HCT116 (cell line): Measurements from ENCODE around the gene SORBS1. TPM values are rescaled to one million over a fixed set of nuclear protein-coding genes. Genes with fewer than 3 reads are reported as not detected.

Experiments used
- ATAC-seq: fragments of 200-7000 bp; cut with Tn5 transposase; 2 replicates; pipeline ENCODE4 v1.9.1; 2020; ENCODE audit warnings: mild to moderate bottlenecking, moderate library complexity
- BruUV-seq: library from RNA; stranded (reverse); fragments of 400-500 nt; replicated peaks from 2 replicates; lab custom pipeline; 2021; lab: Mats Ljungman, UMichigan
- CTCF ChIA-PET: fragments of 300-600 bp; sonication (Branson Sonifier 250); formaldehyde crosslinking; loops from one replicate; lab custom pipeline; 2021; ENCODE audit warnings: antibody characterized with exemption; lab: Charles Lee
- POLR2A ChIA-PET: fragments of 300-600, 350-600 bp; sonication (Branson Sonifier 250); formaldehyde crosslinking; loops from one replicate; lab custom pipeline; 2021; ENCODE audit warnings: antibody characterized with exemption; lab: Charles Lee
- RAD21 ChIA-PET, 2 experiments: fragments of 300-600 bp; sonication (Branson Sonifier 250); formaldehyde crosslinking; loops; one replicate each; lab custom pipeline; 2023; ENCODE audit warnings: low total read pairs in 2 of 2; ENCODE audit not compliant: uncharacterized antibody in 2 of 2, unreplicated experiment in 2 of 2, low non-redundant PET in 1 of 2; lab: Charles Lee
- DNase-seq: peaks from one replicate; pipeline ENCODE4 v3.0.0-alpha.2; 2010; ENCODE audit warnings: low read depth, low spot score
- H2AFZ ChIP-seq: fragments of 200-600 bp; shearing (Covaris generic), sonication (generic); 2 replicates; pipeline ENCODE4 v1.6.1; 2017; ENCODE audit warnings: low read depth, mixed run types, mixed read lengths, antibody characterized with exemption, low read length; ENCODE audit not compliant: poor library complexity, severe bottlenecking
- H3K27ac ChIP-seq: 2 replicates; pipeline ENCODE4 v1.5.1; 2012; ENCODE audit warnings: low read depth, low read length
- H3K27me3 ChIP-seq: fragments of 200-600 bp; sonication (generic); 2 replicates; pipeline ENCODE4 v1.6.1; 2016; ENCODE audit warnings: mixed run types, low read length, mixed read lengths; ENCODE audit not compliant: insufficient read depth
- H3K36me3 ChIP-seq, 2 experiments: fragments of 200-500 bp in 1 of 2; fragments of 200-600 bp in 1 of 2; sonication (Bioruptor generic) in 1 of 2; sonication (generic) in 1 of 2; 2 replicates each; pipeline versions ENCODE4 v1.5.1 to v1.6.1; 2014 to 2016; ENCODE audit warnings: low read length in 2 of 2, inconsistent platforms in 1 of 2, mixed read lengths in 1 of 2, mixed run types in 1 of 2; ENCODE audit not compliant: insufficient read depth in 2 of 2, control insufficient read depth in 1 of 2
- H3K4me1 ChIP-seq, 2 experiments: fragments of 200-600 bp in 1 of 2; sonication (generic) in 1 of 2; 2 replicates each; pipeline versions ENCODE4 v1.5.1 to v1.6.1; 2012 to 2017; ENCODE audit warnings: low read length in 2 of 2, inconsistent platforms in 1 of 2, mild to moderate bottlenecking in 1 of 2, mixed read lengths in 1 of 2, mixed run types in 1 of 2, moderate library complexity in 1 of 2; ENCODE audit not compliant: insufficient read depth in 2 of 2, control insufficient read depth in 1 of 2
- H3K4me2 ChIP-seq: fragments of 200-600 bp; sonication (generic); 2 replicates; pipeline ENCODE4 v1.6.1; 2017; ENCODE audit warnings: mixed run types, low read length, mixed read lengths
- H3K4me3 ChIP-seq, 2 experiments: fragments of 200-600 bp in 1 of 2; sonication (generic) in 1 of 2; replicated peaks in 1 of 2; 2 replicates each; pipeline ENCODE4 v1.5.1; 2011 to 2016; ENCODE audit warnings: low read length in 2 of 2, control low read depth in 1 of 2, low read depth in 1 of 2, mild to moderate bottlenecking in 1 of 2, mixed read lengths in 1 of 2, mixed run types in 1 of 2
- H3K79me2 ChIP-seq: fragments of 200-600 bp; sonication (generic); 2 replicates; pipeline ENCODE4 v1.6.1; 2017; ENCODE audit warnings: mild to moderate bottlenecking, mixed run types, low read length, moderate library complexity, mixed read lengths; ENCODE audit not compliant: insufficient read depth
- H3K9ac ChIP-seq: fragments of 200-600 bp; sonication (generic); 2 replicates; pipeline ENCODE4 v1.6.1; 2016; ENCODE audit warnings: low read length, mixed read lengths
- H3K9me2 ChIP-seq: fragments of 200-600 bp; sonication (generic), shearing (Covaris generic); 2 replicates; pipeline ENCODE4 v1.6.1; 2017; ENCODE audit warnings: mixed run types, mild to moderate bottlenecking, moderate library complexity; ENCODE audit not compliant: insufficient read depth
- H3K9me3 ChIP-seq, 2 experiments: fragments of 200-500 bp in 1 of 2; fragments of 200-600 bp in 1 of 2; sonication (Bioruptor generic) in 1 of 2; sonication (generic) in 1 of 2; 2 replicates each; pipeline ENCODE4 v1.6.1; 2014 to 2017; ENCODE audit warnings: low read length in 2 of 2, mixed read lengths in 2 of 2, inconsistent platforms in 1 of 2, low read depth in 1 of 2, mild to moderate bottlenecking in 1 of 2, mixed run types in 1 of 2, moderate library complexity in 1 of 2; ENCODE audit not compliant: control insufficient read depth in 1 of 2, insufficient read depth in 1 of 2
- H4K20me1 ChIP-seq: fragments of 200-600 bp; sonication (generic), shearing (Covaris generic); 2 replicates; pipeline ENCODE4 v1.6.1; 2017; ENCODE audit warnings: mixed run types, mild to moderate bottlenecking, moderate library complexity; ENCODE audit not compliant: insufficient read depth
- CEBPB ChIP-seq: IDR thresholded peaks from 2 replicates; pipeline ENCODE4 v1.6.1; 2012; ENCODE audit warnings: low read depth
- ELF1 ChIP-seq: IDR thresholded peaks from 2 replicates; pipeline ENCODE4 v1.6.1; 2012; ENCODE audit warnings: low read depth, borderline replicate concordance
- EZH2phosphoT487 ChIP-seq: fragments of 200-600 bp; IDR thresholded peaks from 2 replicates; pipeline ENCODE4 v1.6.1; 2018; ENCODE audit warnings: antibody characterized with exemption, borderline replicate concordance
- RAD21 ChIP-seq: IDR thresholded peaks from 2 replicates; pipeline ENCODE4 v1.6.1; 2012; ENCODE audit warnings: low read depth, mild to moderate bottlenecking
- SIN3A ChIP-seq: IDR thresholded peaks from 2 replicates; pipeline ENCODE4 v1.6.1; 2012; ENCODE audit warnings: low read depth
- ZFX ChIP-seq: fragments of 450-650 bp; IDR thresholded peaks from 2 replicates; pipeline ENCODE4 v1.6.1; 2017
- intact Hi-C: fragments of 100-400 bp; cut with micrococcal nuclease; formaldehyde crosslinking; loops from 2 replicates; pipeline ENCODE4 v1.10.0; 2022
- total RNA-seq: library from RNA; stranded (reverse); gene quantifications from one replicate; pipeline ENCODE4 v1.2.1, GENCODE V29; 2021; ENCODE audit not compliant: unreplicated experiment
- TF ChIP-seq, protein P1 (sequence below): IDR thresholded peaks from 2 replicates; pipeline ENCODE4 v1.6.1; 2012

The SORBS1 gene
- total RNA-seq, 1 experiment from 2014 or later = 3.4 TPM

DNA sequence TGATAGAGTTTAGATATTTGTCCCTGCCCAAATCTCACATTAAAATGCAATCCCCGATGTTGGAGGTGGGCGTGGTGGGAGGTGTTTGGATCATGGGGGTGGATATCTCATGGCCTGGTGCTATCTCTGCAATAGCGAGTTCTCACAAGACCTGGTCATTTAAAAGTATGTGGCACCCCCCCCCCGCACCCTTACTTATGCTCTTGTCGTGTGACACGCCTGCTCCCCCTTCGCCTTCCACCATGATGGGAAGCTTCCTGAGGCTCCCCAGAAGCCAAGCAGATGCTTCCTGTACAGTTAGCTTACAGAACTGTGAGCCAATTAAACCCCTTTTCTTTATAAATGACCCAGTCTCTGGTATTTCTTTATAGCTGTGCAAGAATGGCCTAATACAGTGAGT, 118.8 kb downstream of the SORBS1 start:
- Histone ChIP-seq H3K9ac (no peak overlapping the region), H3K9me2 (no peaks in the 10 kb centered on the region), H3K27me3 (no peaks in the 10 kb centered on the region), H3K4me2 (no peak overlapping the region), H3K36me3 (no peaks in the 10 kb centered on the region), H3K9me3 (no peaks in the 10 kb centered on the region), H2AFZ (no peak overlapping the region), H3K79me2 (no peaks in the 10 kb centered on the region), H4K20me1 (no peaks in the 10 kb centered on the region), H3K4me3 (no peak overlapping the region), H3K27ac (no peak overlapping the region), H3K4me1 (peaks cover 19 to 29% of the 10 kb centered on the region in 2 experiments)
- no peak for TF ChIP-seq CEBPB
- no peak for TF ChIP-seq ZFX
- TF ChIP-seq, protein P1, sequence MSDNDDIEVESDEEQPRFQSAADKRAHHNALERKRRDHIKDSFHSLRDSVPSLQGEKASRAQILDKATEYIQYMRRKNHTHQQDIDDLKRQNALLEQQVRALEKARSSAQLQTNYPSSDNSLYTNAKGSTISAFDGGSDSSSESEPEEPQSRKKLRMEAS = no peak
- TF ChIP-seq SIN3A = no peak
- ATAC-seq = no peak
- no peak for DNase-seq
- no TSS peak for BruUV-seq
- ChIA-PET POLR2A (no interaction called here), RAD21 (no interaction called here), CTCF (interaction anchor here (1.2 to 7.1 kb wide), 2 partner anchors 11 to 68 kb away, joined by 3 to 49 read pairs; no protein-coding TSS in a partner anchor)
- intact Hi-C loops = no loop called here

DNA sequence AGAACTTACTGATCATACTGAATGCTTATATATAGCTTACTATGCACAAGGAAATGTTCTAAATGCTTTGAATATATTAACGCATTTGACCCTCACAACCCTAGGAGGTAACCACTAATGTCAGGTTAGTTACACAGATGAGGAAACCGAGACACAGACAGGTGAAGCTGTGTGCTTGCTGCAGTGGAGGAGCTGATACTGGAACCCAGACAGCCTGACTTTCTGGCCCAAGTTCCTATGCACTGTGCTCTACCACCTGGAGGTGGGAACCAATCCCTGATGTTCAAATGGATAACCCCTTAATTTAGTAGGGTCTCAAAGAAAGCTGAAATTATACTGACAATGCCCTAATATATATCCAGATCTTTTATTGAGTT, 119.6 kb downstream of the SORBS1 start:
- no peaks in the 10 kb centered on the region for H3K36me3 ChIP-seq
- no peak overlapping the region for H3K4me3 ChIP-seq
- H4K20me1 ChIP-seq = no peaks in the 10 kb centered on the region
- H3K9me2 ChIP-seq = no peaks in the 10 kb centered on the region
- no peak overlapping the region for H3K27ac ChIP-seq
- CTCF ChIA-PET = interaction anchor here (1.2 to 7.1 kb wide), 2 partner anchors 10 to 68 kb away, joined by 3 to 49 read pairs; no protein-coding TSS in a partner anchor
- H3K79me2 ChIP-seq = no peaks in the 10 kb centered on the region
- no peaks in the 10 kb centered on the region for H3K9me3 ChIP-seq
- no TSS peak for BruUV-seq
- H3K9ac ChIP-seq = no peak overlapping the region
- H3K4me2 ChIP-seq = no peak overlapping the region
- intact Hi-C loops = no loop called here
- peaks cover 18 to 25% of the 10 kb centered on the region in 2 experiments for H3K4me1 ChIP-seq
- DNase-seq = no peak
- ATAC-seq = no peak
- POLR2A ChIA-PET = no interaction called here
- TF ChIP-seq RAD21 (no peak), SIN3A (no peak), ELF1 (no peak), EZH2phosphoT487 (no peak)
- no peaks in the 10 kb centered on the region for H3K27me3 ChIP-seq
- RAD21 ChIA-PET = no interaction called here
- H2AFZ ChIP-seq = no peak overlapping the region
